ENCODE data around the gene GALP.
A peak's percentile ranks its signal among the peaks of the same experiment; 100 is the strongest.
"Not testable (repeated sequence)": the region's sequence is repeated elsewhere in the genome, so short reads cannot be mapped to it uniquely, and the experiment has no call there.

GALP gene

DNA sequence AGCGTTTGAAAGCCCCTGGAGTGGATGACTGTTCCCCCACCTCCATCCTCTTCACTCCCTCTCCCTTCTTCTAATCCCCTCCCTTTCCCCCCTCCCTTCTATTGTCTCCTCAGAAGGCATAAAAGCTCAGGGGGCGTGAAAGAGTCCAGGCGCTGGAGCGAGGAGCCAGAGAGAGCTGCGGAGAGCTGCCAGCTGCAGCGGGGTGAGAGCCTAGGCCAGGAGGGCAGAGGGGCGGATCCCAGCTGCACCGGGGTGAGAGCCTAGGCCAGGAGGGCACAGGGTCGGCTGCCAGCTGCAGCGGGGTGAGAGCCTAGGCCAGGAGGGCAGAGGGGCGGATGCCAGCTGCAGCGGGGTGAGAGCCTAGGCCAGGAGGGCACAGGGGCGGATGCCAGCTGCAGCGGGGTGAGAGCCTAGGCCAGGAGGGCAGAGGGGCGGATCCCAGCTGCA, at the start of gene GALP:
GALP (plus strand) TSS at position 148 of the 447 bp plus-strand sequence. CDS start 1,101 bp downstream, outside the sequence.
- DNase-seq = not testable (repeated sequence)

DNA sequence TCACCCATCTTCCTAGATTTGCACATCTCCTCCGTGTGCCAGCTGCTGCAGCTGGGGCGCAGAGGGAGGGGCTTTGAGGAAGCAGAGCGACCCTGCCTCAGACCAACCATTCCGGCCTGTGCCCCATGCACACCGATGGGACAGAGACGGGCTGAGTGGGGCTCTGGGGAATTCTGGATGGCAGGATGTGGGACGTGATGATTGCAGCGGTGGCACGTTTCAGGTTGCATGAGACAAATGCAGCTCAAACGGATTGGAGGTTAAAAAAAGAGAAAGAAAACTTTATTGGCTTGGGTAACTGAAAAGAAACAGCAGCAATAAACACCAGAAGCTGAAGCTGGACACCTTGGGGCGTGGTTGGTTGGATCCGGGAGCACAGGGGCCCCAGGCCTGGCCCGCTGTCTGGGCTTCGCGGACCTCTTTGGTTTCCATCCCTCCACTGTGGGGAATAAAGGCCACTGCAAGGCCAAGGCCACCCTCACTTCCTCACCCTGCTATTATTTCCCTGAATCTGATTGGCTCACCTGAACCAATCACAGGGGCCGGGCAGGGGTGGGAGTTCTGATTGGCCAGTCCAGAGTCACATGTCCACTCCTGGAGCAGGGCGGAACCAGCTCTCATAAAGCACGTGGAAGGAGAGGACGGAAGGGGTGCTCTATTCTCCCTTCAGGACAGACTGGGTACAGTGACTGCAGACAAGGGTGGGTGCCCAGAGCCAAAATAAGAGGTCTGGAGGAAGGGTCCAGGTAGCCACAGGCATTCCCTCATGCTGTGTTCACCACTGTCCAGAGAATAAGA, 48.6 kb upstream of the GALP start:
- DNase-seq = no peak

DNA sequence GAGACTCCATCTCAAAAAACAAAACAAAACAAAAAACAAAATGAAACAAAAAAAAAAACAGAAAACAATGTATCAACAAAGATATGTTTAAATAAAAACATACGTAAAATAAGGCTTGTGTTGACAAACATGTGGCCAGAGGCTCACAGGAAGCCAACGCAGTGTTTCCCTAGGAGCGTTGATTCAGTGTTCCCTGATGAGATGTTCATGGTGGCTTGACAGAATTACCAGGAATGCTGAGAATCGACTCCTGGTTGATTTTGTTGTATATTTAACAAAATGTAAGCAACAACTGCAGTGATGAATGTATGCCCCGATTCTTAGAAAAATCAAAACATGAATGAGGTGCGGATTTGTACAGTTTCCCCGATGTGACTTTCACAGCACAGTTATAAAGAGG, 45.8 kb upstream of the GALP start:
- DNase-seq = no peak

DNA sequence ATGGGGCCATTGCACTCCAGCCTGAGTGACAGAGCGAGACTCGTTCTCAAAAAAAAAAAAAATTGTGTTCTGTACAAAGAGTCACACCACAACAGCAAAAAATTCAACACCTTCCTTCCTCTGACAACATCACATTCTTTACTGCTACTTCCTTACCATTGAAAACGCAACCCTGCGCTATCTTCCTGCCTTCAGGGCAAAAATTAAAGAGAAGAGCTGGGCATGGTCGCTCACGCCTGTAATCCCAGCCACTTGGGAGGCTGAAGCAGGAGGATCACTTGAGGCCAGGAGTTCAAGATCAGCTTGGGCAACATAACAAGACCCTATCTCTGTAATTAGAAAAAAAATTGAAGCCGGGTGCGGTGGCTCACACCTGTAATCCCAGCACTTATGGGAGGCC, 44.2 kb upstream of the GALP start:
- no peak for DNase-seq

DNA sequence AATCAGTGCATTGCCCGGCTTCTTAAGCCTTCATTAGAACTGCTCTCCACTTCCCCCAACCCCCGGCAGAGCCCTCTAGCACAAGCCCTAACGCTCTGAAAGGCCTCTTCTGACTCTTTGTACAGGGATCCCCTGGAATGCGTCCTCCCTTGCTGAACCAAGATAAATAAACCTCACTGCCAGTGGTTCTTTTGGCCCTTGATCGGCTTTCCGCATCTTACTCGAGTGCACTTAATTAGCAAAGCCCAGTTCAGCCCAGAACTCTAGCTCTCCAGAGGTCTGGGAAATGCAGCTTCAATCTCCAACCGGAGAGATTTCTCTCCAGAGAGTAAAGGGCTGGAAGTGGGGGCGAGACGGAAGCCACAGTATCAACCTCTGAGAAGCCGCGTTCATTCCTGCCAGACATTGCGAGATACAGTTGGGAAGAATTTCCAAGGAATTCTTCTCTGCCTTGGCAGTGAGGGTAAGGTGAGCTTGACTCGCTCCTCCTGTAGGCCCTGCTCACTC, 43.4 kb upstream of the GALP start:
- no peak for DNase-seq

DNA sequence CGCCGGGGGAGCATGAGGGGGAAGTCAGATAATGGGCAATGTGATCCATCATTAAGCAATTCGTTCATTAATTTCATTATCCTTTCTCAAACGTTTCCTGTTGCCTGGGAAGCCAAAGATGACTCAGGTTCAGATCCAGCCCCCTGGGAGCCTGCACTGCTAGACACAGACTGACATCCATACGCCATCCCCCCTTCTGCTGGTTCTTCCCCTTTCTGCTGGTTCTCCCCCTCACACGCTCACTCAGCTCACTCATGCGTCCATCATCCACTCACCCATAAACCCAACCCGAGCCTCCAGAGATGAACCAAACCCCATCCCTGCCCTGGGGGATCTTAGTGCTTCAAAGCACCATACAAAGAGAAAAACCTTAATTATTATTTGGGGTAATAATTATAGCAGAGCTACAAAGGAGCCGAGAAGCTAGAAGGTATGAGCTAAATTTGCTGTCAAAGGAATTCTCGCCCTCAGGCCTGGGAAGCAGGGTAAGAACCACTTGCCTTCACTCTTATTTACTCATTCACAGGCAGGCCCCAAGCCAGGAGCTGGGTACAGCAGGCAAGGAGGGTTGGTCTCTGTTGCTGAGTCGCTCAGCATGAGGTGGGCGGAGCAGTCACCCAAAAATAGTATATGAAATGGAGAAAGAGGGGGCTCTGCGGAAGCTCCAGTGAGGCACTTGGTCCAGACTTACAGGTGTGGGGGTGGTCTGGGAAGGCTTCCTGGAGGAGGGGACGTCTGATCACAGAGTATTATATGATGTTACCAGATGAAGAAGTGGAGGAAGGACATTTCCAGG, 41.8 kb upstream of the GALP start:
- no peak for DNase-seq

DNA sequence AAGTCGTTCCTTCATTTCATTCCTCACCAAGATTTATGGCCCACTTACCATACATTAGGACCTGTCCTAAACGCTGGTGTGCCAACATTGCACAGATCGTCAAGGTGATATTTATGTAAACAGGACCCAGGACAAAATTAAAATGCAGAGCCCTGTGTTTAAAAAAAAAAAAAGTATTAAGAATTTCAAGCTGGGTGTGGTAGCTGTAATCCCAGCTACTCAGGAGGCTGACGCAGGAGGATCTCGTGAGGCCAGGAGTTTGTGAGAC, 41.2 kb upstream of the GALP start:
- DNase-seq = no peak

DNA sequence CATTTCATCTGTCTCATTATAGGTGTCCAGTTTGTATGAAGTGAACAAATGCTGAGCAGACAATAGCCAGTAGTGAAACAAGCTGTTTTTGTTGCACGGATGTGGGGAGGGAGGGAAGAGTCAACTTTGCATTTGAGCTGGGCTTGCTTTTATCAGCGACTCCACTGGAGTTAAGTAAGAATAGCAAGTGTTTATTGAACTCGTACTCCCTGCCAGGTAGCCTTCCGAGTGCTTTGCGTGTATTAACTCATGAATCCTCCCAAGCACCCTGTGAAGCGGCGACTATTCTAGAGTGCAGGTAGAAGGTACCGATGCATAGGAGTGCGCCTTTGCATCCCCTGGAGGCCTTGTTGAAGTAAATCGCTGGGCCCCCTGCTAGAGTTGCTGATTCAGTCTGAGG, 39.4 kb upstream of the GALP start:
- no peak for DNase-seq

DNA sequence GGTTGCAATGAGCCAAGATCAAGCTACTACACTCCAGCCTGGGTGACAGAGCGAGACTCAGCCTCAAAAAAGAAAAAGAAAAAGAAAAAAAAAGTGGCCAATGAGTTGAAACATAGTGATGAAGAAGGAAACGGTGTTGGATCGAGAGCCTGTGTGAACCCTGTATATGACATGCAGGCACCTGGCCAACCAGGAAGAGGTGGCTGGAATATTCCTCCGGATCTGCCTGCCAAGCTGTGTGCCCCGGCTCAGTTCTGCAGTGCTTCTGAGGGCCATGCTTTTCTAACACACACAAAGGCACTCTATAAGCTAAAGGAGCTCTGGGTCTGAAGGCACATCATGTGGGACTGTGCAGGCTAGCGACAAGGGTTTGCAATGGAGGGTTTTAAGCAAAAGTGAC, 38.4 kb upstream of the GALP start:
- no peak for DNase-seq

DNA sequence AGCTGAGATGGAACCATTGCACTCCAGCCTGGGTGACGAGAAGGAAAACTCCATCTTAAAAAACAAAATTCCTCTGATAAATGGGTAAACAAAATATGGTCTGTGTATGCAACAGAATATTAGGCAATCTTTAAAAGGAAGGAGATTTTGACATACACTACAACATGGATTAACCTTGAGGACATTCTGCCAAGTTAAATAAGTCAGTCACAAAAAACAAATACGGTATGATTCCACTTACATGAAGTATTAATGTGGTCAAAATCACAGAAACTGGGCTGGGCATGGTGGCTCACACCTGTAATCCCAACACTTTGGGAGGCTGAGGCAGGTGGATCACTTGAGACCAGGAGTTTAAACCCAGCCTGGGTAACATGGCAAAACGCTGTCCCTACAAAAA, 37.7 kb upstream of the GALP start:
- no peak for DNase-seq

DNA sequence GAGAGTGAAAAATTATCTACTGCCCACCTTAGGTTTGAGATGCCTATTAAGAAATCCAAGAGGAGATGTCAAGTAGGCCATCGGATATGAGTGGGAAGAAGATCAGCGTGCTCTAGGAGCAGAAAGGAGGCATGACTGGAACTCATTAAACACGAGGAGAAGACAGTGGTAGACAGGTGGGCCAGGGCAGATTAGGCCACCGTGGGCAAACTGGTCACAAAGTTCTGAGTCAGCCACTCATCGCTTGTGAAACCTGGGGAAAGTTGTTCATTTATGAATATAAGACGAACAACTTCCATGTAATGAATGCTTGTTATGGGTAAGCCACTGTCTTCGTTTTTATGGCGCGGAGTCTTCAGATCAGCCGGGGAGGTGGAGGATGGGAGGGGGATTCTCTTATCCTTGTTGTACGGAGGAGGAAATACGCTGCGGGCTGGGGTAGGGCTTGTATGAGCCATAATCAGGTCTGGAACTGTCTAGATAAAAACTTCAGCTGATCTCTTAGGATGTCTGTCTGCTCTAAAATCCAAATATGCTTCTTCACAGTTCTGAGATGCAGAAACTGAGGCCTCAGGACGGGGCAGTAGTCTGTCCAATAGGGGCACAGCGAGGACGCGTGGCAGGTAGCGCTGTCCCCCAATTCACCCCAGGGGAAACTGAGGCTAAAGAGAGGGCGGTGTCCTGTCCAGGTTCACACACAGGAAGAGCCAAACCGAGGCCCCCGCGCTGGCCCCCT, 35.8 kb upstream of the GALP start:
- no peak for DNase-seq

DNA sequence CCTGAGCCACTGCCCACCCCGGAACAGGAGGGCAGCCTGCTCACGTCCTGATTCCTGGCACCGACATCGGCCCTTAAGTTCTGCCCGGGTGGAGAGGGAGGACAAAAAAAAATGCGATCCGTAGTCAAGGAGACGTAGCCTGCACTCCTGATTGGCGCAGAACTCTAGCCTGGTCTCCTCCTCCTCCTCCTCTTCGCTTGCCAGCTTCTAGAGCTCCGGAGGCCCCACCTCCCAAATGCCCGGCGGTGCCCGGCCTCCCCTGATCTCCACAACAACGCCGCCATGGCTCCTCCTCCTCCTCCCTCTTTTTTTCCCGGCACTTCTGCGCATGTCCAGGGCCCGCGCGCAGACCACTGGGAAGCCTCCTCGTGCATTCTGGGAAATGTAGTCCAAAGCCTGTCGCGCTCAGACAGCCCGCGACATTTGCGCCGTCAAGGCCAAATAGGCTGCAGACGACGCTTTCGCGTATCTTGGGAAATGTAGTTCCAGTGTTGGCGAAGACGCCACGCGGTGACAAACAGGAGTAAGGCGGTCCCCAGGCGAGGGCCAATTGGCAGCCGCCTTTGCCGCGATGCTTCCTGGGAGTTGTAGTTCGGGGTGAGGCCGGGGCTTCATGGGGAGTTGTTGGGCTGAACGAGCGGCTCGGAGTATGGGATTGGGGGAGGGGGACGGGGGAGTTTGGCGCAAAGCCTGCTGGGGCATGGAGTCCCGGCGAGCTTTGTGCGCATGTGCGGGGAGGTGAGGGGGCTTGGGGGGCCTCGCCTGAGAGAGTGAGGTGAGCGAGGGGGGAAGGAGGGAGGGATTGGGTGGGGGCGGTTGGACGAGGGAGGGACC, 35.0 kb upstream of the GALP start, which contains the start of gene ZNF444:
ZNF444 (plus strand) TSS at position 705 of the 834 bp plus-strand sequence. CDS start 5,625 bp downstream, outside the sequence.
- peak; percentile 99 for DNase-seq

DNA sequence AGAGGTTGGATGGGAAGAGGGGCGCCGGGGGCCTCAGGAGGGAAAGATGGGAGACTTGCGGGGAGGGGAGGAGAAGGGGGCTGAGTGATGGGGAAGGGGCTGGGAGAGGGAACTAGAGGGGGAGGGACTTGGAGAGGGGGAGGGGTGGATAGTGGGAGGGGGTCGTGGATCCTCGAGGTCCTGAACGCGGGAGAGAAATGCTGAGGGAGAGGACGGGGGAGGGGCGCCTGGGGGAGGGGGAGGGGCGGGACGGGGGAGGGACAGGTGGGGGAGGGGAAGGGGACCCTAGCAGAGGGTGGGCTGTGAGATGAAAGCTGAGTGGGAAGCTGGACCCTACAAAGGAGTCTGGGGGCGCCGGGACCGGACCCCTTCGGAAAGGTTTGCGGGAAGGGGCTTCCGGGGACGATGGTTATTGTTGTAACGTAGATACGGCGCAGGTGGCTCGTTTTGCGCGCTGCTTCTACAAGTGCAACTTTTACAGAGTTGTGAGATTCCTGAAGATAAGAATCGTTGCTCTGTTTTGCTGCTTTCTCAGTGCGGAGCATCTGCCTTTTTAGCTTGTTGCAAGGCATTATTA, 34.3 kb upstream of the GALP start:
- no peak for DNase-seq

DNA sequence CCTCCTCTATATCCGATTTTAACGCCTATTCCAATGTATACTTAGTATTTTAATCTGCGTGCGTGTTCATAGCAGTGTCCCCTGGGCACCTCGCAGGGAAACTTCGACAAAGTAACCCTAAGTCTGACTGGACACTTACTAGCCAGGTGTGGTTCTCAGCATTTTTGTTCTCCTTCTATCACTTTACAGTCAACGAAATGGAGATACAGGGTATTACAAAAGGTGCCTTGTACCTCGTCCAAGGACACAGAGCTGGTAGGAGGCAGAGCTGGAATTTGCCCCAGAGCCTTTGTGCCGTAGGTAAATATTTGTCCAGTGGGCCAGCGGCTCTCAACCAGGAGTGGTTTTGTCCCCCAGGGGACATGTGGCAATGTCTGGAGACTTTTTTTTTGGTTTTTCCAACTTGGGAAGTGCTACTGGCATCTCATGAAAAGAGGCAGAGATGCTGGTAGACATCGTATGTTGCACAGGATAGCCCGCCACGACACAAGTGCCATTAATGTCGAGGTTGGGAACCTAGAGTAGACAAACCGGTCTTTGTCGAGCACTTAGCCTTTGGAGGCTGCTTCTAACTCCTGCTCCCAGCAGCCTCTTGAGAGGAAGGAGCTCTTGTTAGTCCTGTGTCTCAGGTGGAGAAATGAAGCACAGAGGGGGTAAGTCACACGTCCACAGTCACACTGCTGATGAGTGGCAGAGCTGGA, 33.6 kb upstream of the GALP start:
- DNase-seq = no peak

DNA sequence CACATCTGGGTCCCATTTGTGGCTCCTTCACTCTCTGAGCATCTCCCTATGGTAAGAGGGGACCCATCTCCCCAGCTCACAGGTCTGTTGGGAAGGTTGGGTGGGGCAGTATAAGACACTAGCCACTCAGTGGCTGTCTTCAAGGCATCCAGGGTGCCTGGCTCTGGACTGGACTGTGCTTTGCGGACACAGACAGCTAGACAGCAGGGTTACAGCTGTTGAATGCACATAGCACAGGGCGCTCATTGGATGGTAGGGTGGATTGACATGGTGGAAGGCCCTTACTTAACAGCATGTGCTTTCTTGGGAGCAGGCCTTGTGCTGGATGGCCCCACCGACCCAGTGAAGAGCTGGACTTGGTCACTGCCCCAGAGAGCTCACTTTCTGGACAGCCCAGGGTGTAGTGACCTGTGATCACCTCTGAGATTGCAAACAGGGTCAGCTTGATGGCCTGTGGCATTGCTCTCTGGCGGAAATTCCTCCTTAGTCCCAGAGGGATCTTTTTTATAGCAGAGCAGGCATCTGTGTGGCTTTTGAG, 32.8 kb upstream of the GALP start:
- DNase-seq = no peak

DNA sequence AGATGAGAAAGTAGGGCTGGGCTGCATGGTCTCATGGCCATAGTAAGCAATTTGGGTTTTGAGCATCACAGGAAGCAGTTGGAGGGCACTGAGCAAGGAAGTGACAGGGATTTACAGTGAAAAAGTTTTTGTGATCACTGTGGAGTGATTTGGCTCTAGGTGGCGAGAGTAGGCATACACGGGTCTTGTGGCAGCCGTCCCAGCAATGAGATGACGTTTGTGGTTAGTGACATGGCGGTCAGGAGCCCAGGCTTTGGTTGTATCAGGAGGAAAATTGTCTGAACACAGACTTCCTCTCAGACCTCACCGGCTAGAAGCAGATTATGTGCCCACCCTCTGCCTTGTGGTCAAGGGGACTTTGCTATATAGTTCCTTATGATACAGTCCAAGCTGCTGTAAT, 31.4 kb upstream of the GALP start:
- DNase-seq = no peak

DNA sequence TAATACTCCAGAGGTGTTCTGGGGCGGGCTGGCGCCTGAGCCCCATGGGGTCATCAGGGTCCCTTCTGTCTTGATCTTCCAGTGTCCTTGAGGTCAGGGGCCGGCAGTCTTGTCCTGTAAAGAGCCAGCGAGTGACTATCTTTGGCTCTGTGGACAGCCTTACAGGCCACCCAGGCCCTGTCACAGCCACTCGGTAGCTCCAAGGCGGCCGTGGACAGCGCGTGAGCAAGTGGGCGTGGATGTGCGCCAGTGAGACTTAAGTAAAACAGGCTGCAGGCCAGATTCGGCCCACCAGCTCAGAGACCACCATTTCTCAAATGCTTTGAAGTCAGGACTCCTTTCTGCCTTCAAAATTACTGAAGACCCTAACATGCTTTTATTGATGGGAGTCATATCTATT, 31.0 kb upstream of the GALP start:
- DNase-seq = no peak

DNA sequence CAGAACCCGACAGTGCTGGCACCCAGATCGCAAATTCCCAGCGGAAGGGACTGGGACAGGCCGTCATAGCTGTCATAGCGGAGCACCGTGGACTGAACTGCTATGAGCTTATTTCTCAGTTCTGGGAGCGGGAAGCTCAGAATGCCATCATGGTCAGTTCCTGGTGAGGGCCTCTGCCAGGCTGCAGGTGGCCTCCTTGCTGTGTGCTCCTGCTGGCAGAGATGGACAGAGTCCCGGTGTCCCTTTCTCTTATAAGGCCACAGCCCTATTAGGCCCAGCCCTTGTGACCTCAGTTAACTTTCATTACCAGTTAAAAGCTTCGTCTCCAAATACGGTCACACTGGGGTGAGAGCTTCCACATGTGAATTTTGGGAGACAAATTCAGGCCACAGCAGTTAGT, 30.1 kb upstream of the GALP start:
- DNase-seq = no peak

DNA sequence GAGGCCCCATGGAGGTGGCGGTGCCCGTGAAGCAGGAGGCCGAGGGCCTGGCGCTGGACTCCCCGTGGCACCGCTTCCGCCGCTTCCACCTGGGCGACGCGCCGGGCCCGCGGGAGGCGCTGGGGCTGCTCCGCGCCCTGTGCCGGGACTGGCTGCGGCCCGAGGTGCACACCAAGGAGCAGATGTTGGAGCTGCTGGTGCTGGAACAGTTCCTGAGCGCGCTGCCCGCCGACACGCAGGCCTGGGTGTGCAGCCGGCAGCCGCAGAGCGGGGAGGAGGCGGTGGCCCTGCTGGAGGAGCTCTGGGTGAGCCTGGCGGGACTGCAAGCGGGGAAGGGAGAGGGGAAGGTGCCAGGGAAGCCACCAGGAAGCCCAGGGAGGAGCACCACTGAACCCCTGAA, 28.9 kb upstream of the GALP start:
- DNase-seq = no peak

DNA sequence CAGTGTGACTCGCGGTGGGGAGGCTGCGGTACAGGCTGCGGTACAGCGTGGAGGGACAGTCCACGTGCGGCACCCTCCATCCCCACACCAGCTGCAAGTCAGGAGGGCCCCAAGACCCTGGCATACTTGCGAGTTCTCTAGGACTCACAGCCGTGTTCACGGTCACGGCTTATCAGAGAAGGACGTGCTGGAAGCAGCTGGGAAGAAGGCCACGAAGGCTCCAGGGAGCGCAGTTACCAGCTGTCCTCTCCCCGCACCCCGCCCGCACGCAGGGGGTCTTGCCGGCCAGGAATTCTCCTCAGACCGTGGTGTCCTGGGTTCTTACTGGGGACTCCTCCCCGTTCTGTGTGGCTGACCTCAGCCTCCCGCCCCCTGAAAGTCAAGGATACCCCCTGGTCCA, 28.5 kb upstream of the GALP start:
- no peak for DNase-seq

DNA sequence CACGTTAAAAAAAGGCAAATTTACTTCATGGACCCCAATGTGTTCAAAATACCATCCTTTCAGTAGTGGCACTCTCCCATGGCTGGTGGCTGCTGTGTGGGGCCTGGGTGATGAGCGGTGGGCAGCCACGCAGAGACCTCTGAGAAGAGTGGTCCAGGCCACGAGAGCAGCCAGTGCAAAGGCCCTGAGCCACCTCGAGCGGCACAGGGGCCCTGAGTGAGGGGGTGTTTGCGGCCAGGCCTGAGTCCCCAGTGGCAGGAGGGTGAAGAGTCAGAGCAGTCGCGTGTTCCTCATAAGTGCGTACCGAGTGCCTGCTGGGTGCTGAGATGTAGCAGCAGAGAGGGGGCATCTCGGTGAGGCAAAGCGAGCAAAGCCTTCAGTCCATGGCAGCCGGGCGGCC, 27.7 kb upstream of the GALP start:
- no peak for DNase-seq

Data from NCI-H187 treated with DMSO at 0.1 percent for 48 hours (cell line).